Fibroblast of upper back skin (primary cell): ENCODE results near the gene PHLPP1.
"Not testable (repeated sequence)": the region's sequence is repeated elsewhere in the genome, so short reads cannot be mapped to it uniquely, and the experiment has no call there.

ENCODE experiments used
- DNase-seq: peaks from one replicate; pipeline ENCODE4 v3.0.0-alpha.2; 2013

Gene PHLPP1

DNA sequence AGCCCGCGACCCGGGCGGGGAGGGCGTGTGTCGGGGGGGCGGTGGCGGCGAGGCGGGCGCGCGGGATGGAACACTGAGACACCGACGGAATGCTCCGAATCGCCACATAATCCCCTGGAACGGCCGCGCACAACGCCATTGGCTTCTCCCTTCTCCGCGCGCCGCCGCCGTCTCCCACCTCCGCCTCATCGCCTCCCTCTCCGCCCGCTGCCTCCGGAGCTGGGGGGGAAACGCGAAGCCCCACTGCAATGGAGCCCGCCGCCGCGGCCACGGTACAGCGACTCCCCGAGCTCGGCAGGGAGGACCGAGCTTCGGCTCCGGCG, at the start of gene PHLPP1:
Gene PHLPP1, plus strand, starts transcription at position 106 of the 323 bp plus-strand sequence. Its CDS starts 143 bp downstream, at position 249.
- DNase-seq = no peak

DNA sequence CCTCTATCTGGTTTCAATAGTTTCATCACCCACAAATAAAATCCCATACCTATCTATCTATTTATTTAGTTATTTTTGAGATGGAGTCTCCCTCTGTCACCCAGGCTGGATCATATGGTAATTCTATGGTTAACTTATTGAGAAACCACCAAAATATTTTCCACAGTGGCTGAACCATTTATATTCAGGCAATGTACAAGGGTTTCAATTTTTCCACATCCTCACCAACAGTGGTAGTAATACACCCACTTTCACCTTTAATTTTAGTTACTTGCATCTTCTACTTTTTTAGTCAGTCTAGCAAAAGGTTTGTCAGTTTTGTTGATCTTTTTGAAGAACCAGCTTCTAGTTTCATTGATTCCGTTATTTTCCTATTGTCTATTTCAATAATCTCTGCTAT, 46.1 kb upstream of the PHLPP1 start:
- no peak for DNase-seq

DNA sequence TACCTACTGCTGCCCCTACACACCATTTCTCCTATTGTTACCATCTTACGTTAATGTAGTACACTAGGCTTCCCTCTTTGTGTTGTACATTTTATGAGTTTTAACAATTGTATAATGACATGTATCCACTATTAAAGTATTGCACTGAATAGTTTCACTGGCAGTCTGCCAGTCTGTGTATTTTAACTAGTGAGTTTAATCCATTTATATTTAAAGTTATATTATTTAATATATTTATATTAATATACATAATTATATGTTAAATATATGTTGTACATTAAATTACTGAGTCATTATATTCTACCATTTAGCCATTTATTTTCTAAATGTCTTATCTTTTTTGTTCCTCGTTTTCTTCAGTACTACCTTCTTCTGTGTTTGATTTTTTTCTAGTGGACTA, 44.8 kb upstream of the PHLPP1 start:
- no peak for DNase-seq

DNA sequence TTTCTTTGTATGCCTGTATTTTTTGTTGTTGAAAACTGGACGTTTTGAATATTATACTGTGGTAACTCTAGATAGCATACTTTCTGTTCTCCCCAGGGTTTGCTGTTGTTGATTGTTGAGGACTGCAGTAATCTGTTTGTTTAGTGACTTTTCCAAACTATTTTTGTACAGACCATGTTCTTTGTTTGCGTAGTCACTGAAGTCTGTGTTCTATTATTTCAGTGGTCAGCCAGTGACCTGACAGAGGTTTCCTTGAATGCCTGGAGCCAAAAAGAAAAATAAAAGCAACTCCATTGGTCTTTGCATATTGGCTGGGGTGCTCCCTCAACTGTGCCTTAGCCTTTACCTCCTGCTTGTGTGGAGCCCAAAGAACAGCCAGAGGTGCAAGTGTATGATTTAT, 42.7 kb upstream of the PHLPP1 start:
- no peak for DNase-seq

DNA sequence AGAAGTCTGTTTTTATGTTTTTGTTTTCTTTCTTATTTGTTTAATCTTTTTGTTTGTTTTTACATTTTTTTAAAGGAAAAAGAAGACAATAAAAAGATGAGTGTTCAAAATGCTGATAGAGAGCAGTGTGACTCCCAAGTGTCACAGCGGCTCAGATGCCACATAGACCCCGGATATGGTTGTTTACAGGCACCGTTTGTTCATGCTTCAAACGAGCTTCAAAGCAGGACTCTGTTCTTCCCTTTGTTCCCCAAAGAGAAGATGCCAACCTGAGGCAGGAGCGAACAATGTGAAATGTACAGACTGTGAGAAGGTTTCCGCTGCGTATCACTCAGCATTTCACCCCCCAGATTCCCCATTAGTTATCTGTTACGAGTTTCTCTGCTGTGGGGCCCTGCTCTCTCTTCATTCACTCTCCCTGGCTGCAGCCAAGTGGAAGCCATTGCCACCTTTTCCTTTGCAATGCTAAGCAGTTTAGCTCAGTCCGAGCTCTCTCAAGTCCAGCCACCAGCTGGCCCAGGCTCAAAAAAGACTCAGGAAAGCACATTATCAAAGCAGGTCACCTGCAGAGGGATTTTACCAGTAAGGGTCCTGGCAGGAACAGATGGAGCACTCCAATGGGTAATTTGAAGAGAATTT, 36.4 kb upstream of the PHLPP1 start:
- no peak for DNase-seq

DNA sequence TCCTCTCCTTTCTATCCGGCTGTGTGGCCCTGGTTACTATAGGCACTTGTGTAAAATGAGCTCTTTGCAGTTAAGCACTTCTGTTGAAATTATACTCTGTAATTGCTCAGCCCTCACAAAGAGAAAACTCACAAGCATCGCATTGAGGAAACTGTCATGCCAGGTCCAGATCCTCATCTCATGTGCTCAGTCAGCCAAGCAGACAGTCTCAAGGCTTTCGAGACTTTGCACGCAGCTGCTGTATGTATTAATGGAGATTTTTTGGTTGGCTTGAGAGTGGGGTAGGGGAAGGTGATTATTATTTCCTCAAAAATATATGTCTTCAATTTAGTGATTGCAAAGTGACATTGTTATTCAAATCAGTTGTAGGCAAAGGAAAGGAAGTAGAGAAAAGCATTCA, 33.0 kb upstream of the PHLPP1 start:
- DNase-seq = no peak

DNA sequence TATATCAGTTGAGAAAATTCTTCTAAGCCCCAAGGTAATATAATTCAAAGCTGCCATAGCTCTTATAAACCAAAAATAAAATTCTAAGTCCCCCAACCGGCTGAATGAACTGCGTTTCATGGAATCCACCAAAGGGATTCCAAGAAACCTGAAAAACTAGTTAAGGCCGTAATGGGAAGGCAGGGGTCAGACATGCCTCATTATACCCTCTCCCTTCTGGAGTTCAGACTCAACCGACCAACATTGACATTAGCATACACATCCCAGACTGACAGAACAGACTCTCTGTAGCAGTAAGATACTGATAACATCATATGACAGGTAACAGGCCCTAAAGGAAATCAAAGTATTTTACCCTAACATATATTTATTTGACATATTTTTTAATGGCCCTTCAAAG, 31.4 kb upstream of the PHLPP1 start:
- DNase-seq = no peak

DNA sequence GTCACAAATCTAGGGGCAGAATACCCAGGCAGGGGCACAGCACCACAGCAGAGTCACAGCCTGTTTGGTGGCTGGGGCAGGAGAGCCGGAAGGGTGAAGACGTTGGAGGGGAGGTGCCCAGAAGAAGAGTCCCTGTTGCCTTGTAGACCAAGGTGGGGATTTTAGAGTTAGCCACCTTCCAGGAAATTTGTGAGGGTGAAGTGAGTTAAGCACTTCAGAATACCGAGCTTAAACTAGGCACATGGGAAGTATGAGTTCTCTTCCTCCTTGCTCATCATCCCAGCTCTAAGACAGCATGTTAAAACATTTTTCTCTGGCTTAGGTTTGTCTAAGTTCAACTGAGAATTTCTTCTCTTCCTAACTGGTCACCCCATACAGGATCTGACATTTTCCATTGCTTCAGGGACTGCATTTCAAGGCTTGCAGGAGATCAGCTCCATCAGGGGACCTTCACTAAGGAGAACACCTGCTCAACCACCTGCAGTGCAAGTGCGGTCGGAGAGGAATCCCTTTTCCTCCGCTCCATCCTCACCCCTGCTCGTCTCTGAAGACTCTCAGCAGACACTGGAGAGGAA, 26.5 kb upstream of the PHLPP1 start:
- DNase-seq = no peak

DNA sequence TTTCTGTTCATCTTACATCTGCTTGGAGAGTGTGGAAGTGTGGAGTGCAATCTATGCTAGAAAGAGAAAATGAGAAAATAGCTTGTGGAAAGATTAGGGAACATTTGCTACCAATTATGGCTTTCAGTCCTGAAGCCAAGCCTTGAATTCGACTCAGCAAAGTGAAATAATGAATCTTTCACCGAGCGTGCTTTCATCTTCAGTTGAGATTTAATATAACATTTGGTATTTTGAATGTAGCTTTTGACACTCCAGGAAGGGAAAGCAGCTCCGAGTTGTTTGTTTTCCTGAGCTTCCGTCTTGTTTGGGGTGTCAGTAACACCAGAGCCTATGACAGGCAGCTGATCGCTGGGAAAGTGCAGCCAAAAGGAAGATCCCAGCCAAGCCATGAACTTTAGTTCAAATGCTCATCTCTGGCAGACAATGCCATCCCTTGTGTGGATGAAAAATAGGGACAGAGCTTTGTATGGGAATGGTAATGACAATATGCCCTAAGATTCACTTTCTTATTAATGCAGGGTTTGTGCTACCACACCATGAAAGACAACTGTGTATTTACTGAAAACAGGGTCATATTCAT, 25.0 kb upstream of the PHLPP1 start:
- DNase-seq = no peak

DNA sequence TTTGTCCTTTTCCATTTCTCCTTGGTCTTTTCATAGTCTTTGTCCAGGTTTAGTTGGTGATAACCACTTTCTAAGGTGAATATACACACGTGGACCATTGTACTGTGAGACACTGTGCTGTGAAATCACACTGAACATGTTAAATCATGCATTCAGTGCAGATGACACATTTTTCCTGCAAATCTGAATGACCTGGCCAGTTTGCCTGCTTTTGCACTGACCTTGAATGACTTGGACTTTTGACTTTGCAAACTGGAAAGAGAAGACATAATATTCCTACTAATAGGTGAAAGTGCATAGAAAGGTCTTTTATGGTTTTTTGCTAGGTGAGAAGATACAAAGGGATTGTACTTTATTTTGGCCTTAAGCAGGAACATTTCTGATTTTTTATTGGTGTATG, 21.7 kb upstream of the PHLPP1 start:
- DNase-seq = no peak

DNA sequence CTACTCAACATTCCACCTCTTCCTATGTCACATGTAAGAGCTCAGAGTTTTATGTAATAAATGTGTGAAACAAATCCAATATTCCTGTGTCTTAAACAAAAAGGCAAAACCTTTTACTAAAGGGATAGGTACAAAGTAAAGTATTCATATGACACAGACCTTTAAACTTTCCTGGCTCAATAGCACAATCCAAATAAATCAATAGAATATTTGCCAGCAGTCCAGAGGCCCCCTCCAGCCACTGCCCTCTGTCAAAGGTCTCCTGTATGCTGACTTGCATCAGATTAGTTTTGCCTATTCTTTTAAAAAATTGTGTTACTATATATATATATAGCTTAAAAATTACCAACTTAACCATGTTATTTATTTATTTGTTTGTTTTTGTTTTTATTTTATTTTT, 17.7 kb upstream of the PHLPP1 start:
- no peak for DNase-seq

DNA sequence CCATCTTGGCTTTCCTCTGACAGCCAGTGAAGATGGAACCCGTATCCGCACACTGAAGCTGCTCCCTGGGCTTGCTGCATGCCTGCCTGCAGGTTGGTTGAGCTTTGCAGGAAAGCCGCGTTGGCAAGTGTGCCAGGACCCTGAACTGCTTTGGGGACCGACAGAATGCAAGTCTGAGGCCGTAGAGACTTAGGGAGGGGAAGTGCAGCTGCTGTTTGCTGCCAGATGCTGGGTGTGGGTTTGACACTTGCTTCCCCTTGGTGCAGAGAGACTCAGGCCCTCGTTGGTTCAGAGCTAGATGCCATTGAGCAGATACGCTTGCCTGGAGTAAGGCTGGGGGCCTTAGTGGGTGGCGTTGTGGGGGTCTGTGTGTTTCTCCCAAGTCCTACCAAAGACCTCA, 13.1 kb upstream of the PHLPP1 start:
- no peak for DNase-seq

DNA sequence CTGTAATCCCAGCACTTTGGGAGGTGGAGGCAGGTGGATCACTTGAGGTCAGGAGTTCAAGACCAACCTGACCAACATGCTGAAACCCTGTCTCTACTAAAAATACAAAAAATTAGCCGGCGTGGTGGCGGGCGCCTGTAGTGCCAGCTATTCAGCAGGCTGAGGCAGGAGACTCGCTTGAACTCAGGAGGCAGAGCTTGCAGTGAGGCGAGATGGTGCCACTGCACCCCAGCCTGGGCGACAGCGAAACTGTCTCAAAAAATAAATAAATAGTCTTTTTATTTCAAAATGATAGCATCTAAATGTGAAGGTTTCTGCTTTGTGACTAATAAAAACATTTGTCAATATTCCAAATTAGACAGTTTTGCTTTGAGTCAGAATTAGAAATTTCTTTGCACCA, 8.5 kb upstream of the PHLPP1 start:
- not testable (repeated sequence) for DNase-seq

DNA sequence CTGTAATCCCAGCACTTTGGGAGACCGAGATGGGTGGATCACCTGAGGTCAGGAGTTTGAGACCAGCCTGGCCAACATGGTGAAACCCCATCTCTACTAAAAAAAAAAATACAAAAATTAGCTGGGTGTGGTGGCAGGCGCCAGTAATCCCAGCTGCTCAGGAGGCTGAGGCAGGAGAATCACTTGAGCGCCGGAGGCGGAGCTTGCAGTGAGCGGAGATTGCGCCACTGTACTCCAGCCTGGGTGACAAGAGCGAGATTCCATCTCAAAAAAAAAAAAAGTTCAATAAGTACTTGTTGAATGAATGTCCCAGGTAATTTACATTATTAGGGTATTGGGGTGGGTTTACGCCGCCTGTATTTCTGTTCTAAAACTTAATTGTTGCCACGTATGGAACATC, 5.4 kb upstream of the PHLPP1 start:
- not testable (repeated sequence) for DNase-seq

DNA sequence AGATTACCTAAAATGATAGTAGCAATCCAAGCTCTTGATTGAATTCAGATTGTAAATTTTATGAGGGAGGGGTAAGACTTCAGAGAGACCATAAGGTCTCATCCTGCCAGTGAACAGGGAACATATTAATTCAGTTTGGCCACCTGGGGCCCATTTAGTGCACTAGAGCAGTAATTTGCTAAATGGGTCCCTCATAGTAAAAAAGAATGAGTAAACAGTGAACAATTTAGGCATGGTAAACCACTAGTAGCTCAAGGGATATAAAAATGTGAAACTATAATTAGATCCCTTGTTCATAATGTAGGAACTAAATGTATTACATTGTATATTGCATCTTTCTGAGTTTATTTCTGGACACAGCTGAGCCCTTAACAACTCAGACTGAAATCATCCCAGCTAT, 4.9 kb upstream of the PHLPP1 start:
- peak; percentile 64 for DNase-seq

DNA sequence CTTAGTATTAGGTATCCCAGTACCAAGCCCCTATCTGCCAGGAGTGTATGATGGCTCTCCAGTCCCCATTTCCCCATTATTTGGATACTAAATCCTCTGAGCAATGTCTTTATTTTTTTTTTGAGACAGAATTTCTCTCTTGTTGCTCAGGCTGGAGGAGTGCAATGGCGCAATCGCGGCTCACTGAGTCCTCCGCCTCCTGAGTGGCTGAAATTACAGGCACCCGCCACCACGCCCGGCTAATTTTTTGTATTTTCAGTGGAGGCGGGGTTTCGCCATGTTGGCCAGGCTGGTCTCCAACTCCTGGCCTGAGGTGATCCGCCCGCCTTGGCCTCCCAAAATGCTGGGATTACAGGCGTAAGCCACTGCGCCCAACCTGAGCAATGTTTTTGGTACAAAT, 3.6 kb upstream of the PHLPP1 start:
- DNase-seq = no peak

DNA sequence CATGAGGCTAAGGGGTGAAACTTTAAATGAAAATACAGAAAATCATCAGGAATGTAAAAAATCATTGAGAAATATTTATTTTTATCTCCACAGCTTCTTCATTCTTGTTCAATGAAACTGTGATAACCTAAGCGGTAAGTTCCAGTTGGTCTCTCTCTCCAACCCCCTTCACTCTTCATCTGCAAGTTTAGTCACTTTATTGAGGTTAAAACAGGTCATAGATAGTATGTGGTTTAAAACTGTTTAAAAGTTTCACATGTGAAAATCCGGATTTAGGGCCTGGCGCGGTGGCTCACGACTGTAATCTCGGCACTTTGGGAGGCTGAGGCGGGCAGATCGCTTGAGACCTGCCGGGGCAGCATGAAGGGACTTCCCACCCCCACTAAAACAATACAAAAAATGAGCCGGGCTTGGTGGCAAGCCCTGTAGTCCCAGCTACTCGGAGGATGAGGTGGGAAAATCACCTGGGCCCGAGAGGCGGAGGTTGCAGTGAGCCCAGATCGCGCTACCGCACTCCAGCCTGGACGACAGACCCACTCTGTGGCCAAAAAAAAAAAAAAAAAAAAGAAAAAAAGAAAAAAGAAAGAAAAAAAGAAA, 1.6 kb upstream of the PHLPP1 start:
- DNase-seq = peak; percentile 15

DNA sequence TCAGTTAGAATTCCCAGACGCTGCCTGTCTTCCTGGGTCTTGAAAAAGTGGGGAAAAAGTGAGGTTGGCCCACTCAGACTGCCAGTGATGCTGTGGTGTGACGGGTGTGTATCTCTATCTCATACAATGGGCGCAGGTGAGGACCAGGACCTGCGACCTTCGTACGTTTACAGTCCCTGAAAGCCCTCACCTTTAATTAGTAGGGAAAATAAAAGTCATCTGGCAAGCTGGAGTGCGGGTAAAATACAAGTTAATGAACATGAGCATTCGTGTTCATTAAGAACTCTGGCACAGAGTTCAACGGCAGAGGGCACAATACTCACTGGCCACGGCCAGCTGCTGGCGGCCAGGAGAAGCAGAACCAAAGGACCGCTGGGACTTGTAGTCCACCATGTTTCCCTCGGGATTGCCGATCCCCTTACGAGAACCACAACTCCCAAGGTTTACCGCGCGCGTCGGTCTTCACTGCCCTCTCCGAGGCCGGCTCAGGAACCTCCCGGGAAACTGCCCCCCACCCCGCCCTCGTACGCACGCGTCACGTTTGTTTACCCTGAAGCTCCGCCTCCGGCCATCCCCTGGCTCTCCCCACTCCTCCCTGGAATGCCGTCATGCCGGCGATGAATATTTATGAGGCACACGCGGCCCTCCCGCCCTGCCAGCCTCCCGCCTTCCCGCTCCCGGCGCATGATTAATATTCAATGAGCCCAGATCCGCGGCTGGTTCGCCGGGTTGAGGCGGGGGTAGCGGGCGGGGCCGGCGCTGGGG, 488 bp upstream of the PHLPP1 start:
- DNase-seq = peak; percentile 100

DNA sequence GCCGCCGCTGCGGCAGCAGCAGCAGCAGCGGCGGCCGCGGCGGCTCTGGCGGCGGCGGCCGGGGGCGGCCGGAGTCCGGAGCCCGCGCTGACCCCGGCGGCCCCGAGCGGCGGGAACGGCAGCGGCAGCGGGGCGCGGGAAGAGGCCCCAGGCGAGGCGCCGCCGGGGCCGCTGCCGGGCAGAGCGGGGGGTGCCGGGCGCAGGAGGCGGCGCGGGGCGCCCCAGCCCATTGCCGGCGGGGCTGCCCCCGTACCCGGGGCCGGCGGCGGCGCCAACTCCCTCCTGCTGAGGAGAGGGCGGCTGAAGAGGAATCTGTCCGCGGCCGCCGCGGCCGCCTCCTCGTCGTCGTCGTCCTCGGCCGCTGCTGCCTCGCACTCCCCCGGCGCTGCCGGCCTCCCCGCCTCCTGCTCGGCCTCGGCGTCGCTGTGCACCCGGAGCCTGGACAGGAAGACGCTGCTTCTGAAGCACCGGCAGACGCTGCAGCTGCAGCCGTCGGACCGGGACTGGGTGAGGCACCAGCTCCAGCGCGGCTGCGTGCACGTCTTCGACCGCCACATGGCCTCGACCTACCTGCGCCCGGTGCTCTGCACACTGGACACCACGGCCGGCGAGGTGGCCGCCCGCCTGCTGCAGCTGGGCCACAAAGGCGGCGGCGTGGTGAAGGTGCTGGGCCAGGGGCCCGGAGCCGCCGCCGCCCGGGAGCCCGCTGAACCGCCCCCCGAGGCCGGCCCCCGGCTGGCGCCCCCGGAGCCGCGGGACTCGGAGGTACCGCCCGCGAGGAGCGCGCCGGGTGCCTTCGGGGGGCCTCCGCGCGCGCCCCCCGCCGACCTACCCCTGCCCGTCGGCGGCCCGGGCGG, 646 bp downstream of the PHLPP1 start:
- DNase-seq = peak; percentile 50

DNA sequence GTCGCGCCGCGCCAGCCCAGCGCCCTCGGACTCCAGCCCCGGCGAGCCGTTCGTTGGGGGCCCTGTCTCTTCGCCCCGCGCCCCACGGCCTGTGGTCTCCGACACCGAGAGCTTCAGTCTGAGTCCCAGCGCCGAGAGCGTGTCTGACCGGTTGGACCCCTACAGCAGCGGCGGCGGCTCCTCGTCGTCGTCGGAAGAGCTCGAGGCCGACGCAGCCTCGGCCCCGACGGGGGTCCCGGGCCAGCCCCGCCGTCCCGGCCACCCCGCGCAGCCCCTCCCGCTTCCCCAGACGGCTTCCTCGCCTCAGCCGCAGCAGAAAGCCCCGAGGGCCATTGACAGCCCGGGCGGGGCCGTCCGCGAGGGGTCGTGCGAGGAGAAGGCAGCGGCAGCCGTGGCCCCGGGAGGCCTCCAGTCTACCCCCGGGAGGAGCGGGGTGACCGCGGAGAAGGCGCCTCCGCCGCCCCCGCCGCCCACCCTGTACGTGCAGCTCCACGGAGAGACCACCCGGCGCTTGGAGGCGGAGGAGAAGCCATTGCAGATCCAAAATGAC, 1.4 kb downstream of the PHLPP1 start:
- peak; percentile 9 for DNase-seq

DNA sequence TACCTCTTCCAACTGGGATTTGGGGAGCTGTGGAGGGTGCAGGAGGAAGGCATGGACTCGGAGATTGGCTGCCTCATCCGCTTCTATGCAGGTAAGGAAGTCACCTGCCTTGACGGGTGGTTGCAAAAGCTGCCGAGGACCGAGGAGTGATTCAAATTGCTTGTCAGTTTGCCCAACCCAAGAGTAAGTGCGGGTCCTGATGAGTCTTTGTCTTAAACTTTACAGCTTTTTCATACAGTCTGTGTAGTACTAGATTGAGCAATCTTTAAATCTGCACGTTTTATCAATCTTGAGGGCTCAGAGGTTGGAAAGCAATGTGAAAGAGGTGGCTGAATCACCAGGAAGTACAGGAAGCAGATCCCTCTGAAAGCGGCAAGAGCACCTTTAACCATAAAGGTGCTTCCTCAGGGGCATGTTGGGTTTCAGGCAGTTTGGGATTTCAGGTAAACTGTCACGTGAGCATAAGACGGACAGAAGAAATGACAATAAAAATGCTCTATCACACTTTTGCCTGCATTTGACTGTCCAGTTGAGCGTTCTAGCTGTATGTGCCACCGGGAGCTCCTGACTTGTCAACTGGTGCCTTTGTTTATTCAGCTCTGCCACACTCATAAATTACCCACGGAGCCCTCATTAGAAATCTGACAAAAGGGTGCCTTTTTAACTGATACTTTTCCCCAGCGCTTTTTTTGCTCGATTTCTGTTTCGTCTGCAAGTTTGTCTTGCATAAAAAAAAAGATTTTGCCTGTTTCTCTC, 2.0 kb downstream of the PHLPP1 start:
- DNase-seq = peak; percentile 67
